HG03558 (cell line): ENCODE measurements around the gene RGS5.
"Not testable (repeated sequence)": the region's sequence is repeated elsewhere in the genome, so short reads cannot be mapped to it uniquely, and the experiment has no call there.

ENCODE experiments used
- ATAC-seq: cut with Tn5 transposase; IDR thresholded peaks from one replicate; pipeline ENCODE4 v1.9.1; 2021; ENCODE audit warnings: moderate number of reproducible peaks; ENCODE audit not compliant: unreplicated experiment; ENCODE audit errors: extremely low read depth

The RGS5 gene, protein sequence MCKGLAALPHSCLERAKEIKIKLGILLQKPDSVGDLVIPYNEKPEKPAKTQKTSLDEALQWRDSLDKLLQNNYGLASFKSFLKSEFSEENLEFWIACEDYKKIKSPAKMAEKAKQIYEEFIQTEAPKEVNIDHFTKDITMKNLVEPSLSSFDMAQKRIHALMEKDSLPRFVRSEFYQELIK

DNA sequence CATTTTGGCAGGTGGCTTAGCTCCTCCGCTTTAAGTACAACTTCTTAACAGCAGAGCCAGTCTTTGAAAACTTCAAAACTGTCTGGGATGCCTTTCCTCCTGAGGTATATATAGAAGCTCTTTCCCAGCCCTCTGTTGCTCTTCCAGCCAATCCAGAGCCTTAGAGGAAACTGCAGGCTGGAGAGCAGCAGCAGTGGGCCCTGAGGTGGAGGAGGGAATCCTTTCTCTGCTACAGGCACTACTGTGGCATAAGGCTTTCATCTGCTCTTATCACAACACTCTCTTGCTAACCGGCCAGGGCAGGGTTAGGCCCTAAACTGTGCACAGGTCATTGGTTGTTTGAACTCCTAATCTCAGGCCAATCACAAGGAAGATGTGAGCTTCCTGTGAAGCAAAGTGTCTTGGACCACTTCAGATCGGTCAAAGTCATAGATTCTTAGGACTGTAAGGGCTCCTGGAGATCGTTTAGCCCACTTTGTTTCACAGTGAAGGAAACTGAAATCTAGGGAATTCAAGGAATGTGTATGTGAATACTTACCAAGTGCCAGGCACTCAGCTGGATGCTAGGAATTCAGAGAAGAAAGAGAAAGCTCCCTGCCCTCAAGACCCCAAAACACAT lies at the start of gene RGS5:
Gene RGS5, minus strand, starts transcription at position 84 of the 619 bp plus-strand sequence. Its CDS starts 81 bp downstream, at position 3.
- ATAC-seq = no peak

DNA sequence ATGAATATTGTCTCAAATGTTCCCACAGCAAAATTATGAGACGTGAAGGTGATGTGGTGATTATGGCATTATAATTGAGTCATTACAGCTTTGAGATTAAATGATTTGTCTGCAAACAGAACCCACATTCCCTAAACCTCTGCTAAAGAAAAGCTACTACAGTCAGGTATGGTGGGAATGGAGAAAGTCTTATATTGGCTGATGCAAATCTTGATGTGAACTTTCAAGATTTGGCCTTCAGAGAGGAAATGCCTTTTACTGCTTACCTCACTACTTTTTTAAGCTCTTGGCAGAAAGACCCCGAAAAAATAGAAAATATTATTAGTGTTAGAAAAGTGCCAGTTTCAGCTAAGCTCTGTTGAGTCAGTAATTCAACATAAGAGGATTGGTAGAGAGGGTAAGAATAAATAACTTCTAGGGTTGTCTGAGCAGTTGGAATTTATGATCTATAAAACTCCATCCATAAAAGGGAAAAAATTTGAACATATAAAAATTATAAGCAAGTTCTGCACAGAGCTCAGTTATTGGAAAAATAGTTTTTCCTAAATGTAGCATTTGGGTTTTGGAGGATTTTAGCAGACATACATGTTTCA lies 47.8 kb upstream of the RGS5 start:
- no peak for ATAC-seq

DNA sequence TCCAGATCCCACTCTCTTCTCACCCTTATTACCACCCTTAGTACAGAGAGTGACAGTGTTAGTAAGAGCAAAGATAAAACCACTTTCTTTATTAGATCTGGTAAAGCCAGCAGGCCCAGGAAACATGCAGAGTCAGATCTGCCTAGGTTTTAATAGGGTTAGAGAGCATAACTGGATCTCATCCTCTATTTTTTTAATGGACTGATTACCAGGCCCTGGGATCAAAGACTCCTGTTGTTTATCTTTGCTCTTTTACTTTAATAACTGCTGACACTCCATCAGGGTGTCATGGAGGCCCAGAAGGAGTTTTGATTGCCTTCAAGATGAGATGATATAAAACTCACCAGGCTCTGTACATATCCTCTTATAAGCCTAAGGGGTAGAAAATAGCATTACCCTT lies 45.3 kb upstream of the RGS5 start:
- ATAC-seq = no peak

DNA sequence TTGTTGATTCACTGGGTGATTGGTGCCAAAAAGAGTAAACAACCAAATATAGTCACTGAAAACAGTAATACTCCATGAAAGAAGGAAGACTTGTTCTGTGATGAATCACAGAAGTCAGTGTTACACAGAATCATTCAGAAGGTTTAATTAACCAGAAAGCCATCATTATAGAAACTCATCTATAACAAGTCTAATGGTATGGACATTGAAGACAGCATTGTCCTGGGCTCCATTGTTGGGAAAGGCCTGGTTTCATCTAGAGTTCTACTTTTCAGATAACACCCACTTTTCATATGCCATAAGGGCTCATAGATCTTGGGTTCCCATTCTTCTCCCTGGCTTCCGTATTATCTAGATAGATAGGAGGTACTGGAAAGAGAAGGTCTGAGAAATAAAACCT lies 41.9 kb upstream of the RGS5 start:
- not testable (repeated sequence) for ATAC-seq

DNA sequence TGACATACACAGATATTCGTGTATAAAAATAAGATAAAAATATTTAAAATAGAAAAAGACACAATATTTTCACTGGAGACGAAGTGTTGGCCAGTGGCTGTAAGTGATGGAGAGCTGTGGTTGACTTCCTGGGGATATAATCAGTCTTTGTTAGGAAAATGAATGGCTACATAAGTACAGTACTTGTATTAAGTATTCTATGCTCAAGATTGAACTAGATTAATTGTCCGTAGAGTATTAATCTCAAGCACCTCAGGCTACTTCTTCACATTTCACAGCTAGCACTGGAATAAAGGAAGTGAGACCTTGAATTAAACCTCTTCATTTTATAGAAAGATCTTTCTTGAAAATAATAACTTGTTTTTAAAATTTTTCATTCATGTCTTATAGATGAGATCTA lies 39.0 kb upstream of the RGS5 start:
- no peak for ATAC-seq

DNA sequence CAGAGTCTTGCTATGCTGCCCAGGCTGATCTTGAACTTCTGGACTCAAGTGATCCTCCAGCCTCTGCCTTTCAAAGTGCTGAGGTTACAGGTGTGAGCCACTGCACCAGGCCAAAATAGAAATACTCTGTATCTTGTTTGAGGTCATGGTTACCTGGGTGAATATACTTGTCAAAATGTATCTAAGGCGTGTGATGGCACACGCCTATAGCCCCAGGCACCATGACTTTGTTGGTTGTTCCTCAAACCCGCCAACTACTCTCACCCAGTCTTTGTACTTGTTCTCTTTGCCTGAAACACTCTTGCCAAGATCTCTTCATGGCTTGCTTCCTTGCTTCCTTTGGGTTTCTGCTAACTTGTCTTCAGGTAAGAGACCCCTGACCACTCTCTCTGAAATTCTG lies 38.0 kb upstream of the RGS5 start:
- ATAC-seq = no peak

DNA sequence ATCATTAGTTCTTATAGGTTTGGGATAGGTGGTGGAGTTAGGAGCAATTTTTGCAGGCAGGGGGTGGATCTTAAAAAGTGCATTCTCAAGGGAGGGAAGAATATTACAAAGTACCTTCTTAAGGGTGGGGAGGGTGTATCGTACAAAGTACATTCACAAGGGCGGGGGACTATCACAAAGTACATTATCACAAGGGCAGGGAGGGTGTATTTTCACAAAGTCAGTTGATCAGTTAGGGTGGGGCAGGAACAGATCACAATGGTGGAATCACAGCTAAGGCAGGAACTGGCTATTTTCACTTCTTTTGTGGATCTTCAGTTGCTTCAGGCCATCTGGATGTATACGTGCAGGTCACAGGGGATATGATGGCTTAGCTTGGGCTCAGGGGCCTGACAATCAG lies 30.9 kb upstream of the RGS5 start:
- ATAC-seq = not testable (repeated sequence)

DNA sequence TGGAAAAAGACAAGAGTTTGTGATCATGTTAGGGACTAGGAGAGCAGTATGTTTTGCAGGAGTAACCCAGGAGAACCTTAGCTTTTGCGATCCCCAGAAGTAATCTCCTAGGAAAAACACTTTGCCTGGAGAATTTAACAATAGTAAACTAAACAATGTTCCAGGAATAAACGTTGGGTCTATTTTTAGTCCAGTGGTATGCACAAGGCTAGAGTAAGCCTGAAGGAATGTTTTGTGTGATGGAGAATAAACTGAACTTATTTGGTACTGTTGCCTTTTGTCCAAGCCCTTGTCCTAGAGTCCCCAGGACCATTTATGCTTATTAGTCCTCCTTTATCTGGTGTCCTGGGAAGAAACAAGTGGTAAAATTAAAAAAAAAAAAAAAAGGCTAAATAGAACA lies 28.7 kb upstream of the RGS5 start:
- ATAC-seq = no peak

DNA sequence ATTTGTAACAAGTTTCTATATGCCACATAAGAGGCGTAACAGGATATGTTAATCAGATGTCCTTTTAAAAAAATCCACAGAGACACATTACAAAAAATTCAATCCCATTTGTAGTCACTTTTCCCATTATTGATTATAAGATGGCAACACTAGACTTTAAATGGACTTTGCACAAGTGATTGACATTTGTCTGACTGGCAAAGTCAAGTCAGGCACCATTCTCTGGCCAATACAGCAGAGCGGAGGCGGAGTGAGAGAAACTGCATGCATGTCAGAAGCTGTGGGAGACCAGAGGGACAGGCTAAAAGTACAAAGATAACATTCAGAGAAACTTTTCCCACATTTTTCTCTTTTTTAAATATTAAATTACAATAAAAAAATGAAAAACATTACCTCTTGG lies 28.1 kb upstream of the RGS5 start:
- ATAC-seq = no peak

DNA sequence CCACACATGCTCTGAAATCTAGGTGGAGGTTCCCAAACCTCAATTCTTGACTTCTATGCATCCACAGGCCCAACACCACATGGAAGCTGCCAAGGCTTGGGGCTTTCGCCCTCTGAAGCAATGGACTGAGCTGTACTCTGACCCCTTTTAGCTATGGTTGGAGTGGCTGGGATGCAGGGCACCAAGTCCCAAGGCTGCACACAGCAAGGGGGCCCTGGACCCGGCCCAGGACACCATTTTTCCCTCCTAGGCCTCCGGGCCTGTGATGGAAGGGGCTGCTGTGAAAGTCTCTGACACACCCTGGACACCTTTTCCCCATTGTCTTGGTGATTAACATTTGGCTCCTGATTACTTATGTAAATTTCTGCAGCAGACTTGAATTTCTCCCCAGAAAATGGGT lies 25.6 kb upstream of the RGS5 start:
- not testable (repeated sequence) for ATAC-seq

DNA sequence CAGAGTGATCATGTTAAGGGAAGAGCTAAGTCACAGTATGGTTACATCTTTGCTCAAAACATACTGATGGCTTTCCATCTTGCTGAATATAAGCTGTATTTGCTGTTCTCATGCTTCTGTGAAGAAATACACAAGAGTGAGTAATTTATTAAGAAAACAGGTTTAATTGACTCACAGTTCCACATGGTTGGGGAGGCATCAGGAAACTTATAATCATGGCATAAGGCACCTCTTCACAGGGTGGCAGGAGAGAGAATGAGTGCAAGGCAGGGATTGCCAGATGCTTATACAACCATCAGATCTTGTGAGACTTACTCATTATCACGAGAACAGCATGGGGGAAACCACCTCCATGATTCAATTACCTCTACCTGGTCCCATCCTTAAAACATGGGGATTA lies 24.4 kb upstream of the RGS5 start:
- ATAC-seq = no peak

DNA sequence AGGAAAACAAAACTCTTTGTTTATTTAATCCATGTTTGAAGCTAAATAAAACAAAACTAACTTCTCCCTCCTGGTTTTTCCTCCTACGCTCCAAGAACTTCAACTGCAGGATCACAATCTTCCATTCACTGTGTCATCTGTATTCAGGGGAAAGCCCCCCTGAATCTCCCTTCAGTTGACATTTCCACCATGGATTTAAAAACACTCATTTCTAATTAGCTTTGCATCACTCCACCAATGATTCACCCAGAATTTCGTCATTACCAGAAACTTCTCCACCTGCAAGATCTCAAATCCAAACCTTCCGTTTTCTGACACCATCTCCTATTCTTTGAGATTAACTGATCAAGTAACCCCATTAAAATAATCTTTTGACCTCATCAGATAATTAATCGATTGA lies 10.9 kb upstream of the RGS5 start:
- no peak for ATAC-seq

DNA sequence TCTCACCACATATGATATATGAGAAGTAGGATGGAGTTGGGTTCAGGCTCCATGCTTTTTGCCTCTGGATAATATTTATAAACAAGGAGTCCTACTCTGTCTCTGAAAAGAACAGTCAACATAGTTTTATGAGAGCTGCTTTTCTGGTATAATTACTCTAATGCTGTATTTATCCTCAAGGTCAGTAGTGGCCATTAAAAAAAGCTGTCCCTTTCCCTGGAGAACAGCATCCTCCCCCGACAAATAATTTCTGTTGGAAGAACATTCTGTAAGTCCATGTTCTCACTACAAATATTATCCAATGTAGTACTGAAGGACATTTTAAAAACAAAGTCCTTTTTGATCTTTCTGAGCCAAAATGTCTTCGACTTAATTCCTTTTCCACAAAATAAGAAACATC lies 9.0 kb upstream of the RGS5 start:
- no peak for ATAC-seq

DNA sequence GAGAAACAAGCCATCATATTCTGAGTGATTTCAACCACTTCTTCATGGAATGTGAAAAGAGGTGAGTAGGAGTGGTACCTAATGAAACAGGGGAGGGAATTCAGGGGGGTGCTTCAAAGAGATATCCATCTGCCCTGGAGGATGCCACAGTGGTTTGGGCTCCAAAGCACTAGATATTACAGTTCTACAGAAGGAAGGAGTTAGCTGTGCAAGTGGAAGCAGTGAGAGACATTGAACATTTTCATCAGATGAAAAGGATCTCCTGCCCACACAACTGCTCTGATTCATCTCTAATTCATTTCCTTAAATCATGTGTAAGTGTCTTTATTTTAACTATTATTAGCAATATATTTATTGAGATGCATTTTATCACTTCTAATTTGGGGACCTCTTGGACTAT lies 2.8 kb upstream of the RGS5 start:
- no peak for ATAC-seq

DNA sequence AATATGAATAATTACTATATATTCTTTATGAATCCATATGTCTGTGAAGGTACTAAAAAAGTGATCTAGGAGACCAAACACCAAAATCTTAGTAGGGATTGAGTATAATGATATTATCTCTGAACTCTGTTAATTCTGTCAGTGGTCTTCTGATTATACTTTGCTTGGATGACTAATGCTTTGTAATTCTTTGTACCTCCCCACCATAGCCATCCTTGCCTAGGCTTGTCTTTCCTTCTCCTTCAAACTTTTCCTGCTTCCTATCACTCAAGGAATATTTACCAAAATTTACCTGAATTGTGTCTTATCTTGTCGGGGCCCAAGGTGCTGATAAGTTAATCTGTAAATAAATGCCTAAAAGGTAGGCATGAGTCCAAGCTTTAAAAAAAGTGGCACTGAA lies 845 bp upstream of the RGS5 start:
- ATAC-seq = no peak

DNA sequence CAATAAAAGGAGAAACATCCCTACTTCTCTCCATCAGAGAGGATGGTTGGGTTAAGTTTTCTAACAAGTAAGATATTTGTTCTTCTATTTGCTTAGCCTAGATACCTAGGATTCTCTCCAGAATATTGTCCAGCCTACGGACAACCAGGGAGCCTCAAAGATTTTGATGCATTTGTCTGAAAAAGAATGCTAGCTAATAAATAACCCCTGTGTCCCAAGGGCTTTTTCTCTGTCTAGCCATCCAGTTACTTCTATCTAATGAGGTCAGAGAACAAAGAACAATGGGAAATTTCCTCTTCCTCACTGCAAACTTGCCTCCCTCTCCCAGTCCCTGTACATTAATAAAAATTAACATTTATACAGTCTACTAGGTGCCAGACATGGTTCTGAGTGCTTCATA lies 810 bp downstream of the RGS5 start:
- no peak for ATAC-seq

DNA sequence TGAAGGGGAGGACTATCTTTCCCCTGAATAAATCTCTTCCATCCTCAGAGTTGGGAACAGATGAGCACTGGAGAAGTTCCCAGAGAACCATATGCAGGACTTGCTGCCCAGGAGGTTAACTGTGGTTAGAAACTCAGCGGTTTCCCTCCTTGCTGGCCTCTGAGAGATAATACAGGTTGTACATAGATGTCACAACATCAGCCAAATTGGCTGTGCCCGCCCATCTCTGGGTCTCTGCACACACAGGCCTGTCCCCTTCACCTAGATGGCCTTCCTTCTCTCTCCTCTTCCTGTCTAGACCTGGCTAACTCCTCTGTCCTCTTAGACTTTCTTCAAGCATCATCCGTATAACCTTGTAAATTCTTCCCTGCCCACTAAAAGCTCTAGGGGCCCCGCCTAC lies 5.7 kb downstream of the RGS5 start:
- no peak for ATAC-seq

DNA sequence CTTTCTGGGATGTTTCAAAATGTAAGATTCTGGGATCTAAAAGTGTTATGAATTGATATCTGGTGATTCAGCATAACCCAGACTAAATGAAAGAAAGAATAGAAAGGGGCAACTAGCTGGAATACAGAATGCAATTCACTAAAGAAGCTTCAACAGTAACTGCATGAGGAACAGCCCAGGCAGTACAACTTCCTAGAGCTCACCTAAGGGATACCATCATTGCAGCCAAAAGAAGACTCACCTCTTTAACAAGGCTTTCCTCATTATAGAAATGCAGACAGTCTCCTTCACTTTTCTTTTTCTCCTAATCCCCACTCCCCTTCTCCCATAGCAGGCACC lies 6.3 kb downstream of the RGS5 start:
- ATAC-seq = no peak

DNA sequence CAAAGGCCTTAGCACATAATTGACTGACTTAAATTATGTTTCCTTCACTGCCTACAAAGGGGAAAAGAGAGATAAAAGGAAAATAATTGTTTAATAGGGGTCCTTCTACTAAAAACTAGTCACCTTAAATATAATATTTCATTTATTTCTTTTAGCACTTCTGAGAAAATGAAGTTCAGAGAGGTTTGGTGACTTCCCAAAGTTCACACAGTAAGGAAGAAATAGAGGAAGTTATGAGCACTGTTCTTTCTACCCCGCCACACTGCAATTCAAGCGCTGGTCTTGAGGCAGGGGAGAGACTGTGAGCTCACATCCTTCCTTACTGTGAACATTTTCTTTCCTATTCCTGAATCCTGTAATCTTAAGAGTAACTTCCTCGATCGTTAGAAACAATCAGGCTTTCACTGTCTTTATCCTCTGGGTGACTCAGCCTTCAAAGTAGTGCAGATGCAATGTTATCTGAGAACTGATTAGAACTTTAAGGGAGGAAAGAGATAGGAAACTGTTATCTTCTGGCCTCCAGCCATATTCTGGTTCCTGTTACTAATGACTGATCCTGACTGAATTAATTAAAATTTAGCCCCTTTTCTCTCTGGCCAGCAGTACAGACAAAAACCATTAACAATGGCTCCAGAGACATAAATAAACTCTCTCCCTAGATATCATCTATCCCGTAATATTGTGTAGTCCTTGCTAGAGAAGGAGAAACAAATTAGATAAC lies 6.8 kb downstream of the RGS5 start:
- no peak for ATAC-seq

DNA sequence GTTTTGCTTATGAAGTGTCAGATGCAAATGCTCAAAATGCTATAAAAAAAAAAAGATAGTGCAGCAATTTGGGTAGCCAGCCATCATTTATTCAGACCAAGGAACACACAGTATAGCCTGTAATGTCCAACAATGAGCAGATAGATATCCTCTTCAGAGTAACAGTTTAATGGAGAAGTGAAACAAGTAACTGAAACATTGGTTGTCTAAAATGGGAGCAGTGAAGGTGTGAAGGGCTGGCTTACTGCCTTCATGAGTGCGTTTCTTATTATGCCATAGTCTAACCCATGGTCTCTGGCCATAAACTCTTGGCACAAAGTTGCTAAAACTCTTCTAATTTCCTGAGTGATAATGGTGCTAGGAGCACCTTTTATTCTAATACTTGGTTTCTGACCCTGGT lies 11.4 kb downstream of the RGS5 start:
- ATAC-seq = no peak

DNA sequence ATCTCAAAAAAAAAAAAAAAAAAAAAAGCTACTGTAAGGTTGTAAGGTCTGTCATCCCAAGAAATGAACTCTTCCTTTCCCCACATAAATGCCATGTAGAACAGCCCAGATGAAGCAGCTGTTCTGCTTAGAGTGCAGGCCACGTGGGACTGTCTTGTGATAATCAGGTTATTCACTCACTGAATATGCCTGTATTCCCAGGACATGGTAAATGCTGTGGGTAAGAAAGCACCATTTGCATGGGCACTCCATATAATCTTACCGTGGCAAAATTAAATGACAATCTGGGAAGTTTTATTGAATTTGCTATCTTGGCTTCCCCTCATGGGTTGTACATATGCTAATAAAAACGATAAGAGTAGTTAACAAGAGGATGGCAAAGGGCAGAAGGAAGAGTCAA lies 13.8 kb downstream of the RGS5 start:
- no peak for ATAC-seq

DNA sequence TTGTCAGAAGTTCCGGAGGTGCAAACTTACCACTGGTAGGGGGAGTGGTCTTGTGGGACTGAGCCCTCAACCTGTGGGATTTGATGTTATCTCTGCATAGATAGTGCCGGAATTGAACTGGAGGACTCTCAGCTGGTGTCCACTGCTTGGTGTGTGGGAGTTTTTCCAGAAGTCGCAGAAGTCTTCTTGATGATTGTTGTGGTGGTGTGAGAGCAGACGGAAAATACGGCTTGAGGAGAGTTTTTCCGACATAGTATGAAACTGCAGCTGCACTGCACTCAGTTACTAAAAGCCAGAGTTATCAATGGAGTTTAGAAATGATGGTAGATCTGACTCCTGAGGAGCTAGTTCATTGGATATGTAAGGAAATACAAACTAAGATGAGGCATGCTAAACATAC lies 14.9 kb downstream of the RGS5 start:
- no peak for ATAC-seq
